ENCODE measurements around the gene COMTD1.
A peak's percentile ranks its signal among the peaks of the same experiment; 100 is the strongest.
"Not testable (repeated sequence)": the region's sequence is repeated elsewhere in the genome, so short reads cannot be mapped to it uniquely, and the experiment has no call there.

The COMTD1 gene

GRCh38 chr10:75244487-75245353 is 9.0 kb upstream of the COMTD1 start:
- no peak for FAIRE-seq

GRCh38 chr10:75243426-75243825 is 7.7 kb upstream of the COMTD1 start:
- no peak for FAIRE-seq

GRCh38 chr10:75240329-75241076 is 4.7 kb upstream of the COMTD1 start:
- no peak for FAIRE-seq

GRCh38 chr10:75239096-75239790 is 3.5 kb upstream of the COMTD1 start:
- FAIRE-seq = no peak

GRCh38 chr10:75238182-75239095 is 2.7 kb upstream of the COMTD1 start:
- no peak for FAIRE-seq

GRCh38 chr10:75236178-75236825 is 545 bp upstream of the COMTD1 start:
- no peak for FAIRE-seq

- FAIRE-seq = no peak
These were observed 928 bp downstream of the COMTD1 start for GRCh38 chr10:75234683-75235374.

GRCh38 chr10:75234017-75234682 is 1.6 kb downstream of the COMTD1 start:
- FAIRE-seq = no peak

- FAIRE-seq = no peak
These were observed 2.2 kb downstream of the COMTD1 start for GRCh38 chr10:75233444-75234016.

GRCh38 chr10:75231672-75232581 is 3.8 kb downstream of the COMTD1 start:
- FAIRE-seq = no peak

- FAIRE-seq = peak; percentile 49
These were observed 5.1 kb downstream of the COMTD1 start for GRCh38 chr10:75230600-75231038.

- FAIRE-seq = no peak
These were observed 5.8 kb downstream of the COMTD1 start for GRCh38 chr10:75229971-75230370.

- FAIRE-seq = no peak
These were observed 6.9 kb downstream of the COMTD1 start for GRCh38 chr10:75228834-75229233.

GRCh38 chr10:75228278-75228677 is 7.5 kb downstream of the COMTD1 start:
- no peak for FAIRE-seq

GRCh38 chr10:75226656-75227055 is 9.1 kb downstream of the COMTD1 start:
- no peak for FAIRE-seq

- no peak for FAIRE-seq
These were observed 9.7 kb downstream of the COMTD1 start for GRCh38 chr10:75226095-75226494.

GRCh38 chr10:75223507-75223906 is 12.2 kb downstream of the COMTD1 start:
- FAIRE-seq = no peak

- FAIRE-seq = not testable (repeated sequence)
These were observed 14.3 kb downstream of the COMTD1 start for GRCh38 chr10:75221492-75221891.

GRCh38 chr10:75220274-75220673 is 15.5 kb downstream of the COMTD1 start:
- no peak for FAIRE-seq

All from islet of Langerhans (tissue), 1 donor.